GM21529 (cell line): ENCODE measurements around the gene TAF3.

Experiments used
- ATAC-seq: cut with Tn5 transposase; IDR thresholded peaks from one replicate; pipeline ENCODE4 v1.9.1; 2021; ENCODE audit not compliant: unreplicated experiment

The TAF3 gene

GRCh38 chr10:7932301-7933036 lies 114.2 kb downstream of the TAF3 start:
- no peak for ATAC-seq

DNA sequence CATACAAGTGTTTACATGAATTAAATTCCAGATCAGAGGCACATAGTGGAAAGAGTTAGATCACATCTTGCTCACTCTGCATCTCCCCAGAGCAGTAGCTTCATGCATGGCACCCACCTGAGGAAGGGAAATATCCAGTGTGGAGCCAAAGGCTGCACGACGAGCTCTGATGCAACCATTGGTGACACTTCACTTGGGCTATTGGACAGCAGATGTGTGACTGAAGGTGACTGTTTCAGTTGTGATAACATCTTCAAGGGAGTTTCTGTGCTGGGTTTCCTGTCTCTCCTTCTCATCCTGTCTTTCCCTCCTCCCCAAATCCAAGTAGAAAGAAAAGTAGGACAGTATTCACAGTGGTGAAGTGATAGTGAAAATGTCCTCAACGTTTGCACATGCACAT lies 115.0 kb downstream of the TAF3 start:
- no peak for ATAC-seq

DNA sequence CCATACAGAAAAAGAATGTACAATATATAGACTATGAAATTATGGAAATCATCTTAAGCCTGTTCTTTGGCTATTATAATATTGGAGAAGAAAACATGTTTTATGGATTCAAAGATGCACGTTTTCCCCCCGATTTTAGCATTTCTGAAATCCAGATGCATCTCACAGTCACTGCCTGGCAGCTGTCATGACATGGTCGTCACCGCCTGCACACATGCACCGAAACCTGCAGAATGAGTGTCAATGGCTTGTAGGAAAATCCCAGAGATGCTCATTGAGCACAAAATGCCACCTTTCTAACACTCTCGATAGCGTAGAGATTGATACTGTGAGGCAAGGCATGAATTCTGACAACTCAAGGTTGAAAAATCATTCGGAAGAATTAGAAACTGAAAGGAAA lies 115.5 kb downstream of the TAF3 start:
- ATAC-seq, result no peak

GRCh38 chr10:7937315-7937945 lies 119.1 kb downstream of the TAF3 start:
- no peak for ATAC-seq

DNA sequence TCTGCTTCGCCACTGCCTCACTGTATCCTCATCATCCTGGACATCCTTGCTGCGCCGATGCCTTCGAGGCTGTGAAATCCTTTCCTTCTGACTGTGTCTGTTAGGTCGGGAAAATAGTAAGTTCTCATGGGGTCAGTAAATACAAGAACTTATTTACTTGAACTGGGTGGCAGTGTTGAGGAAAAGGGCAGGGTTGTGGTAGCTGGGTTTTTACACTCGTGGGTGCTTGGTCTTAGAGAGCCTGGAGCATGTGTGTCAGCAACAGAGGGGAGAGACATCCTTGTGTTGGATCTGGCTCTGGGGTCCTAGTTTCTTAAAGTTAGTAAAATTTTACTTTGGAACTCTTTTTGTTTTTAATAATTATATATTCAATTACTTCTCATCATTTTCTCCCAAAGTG lies 123.3 kb downstream of the TAF3 start:
- no peak for ATAC-seq

GRCh38 chr10:7942316-7942715 lies 124.0 kb downstream of the TAF3 start:
- no peak for ATAC-seq

DNA sequence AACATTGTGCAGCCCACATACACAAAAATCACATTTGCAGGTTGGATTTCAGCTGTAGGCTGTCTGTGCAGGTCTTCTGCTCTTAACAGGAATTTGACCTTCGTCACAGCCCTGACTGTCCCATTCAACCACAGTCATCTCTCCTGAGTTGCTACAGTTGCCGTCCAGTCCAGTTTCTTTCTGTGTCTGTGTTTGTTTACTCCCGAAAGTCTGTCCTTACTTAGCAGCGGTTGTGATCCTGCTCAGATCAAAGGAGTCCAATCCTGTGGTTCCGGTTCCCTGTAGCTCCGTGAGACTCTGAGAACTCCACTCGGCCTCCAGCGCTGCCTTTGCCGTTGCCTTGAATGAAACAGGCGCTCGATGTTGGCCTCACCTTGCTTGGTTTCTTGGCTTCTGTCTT lies 124.6 kb downstream of the TAF3 start:
- no peak for ATAC-seq

- ATAC-seq, result no peak
Measured at GRCh38 chr10:7944215-7944480, 125.8 kb downstream of the TAF3 start.

DNA sequence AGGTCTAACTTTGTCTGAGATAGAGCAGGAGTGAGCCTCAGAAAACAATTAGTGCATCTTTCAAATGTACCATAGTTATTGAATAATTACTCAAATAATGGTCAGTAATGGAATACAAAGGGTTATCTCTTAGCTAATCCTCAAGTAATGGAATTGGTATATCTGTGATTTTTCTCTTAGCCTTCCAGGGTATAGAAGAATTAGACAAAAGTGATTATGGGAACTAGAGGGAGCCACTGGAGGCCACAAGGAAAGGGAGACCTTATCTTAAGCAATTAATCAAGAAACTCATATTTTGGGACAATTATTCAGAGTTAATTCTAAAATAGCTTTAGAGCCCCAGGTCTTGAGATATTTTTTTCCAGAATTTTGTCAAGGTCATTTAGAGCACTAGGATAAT lies 126.2 kb downstream of the TAF3 start:
- ATAC-seq, result no peak

- no peak for ATAC-seq
Measured at GRCh38 chr10:7945034-7945433, 126.7 kb downstream of the TAF3 start.

DNA sequence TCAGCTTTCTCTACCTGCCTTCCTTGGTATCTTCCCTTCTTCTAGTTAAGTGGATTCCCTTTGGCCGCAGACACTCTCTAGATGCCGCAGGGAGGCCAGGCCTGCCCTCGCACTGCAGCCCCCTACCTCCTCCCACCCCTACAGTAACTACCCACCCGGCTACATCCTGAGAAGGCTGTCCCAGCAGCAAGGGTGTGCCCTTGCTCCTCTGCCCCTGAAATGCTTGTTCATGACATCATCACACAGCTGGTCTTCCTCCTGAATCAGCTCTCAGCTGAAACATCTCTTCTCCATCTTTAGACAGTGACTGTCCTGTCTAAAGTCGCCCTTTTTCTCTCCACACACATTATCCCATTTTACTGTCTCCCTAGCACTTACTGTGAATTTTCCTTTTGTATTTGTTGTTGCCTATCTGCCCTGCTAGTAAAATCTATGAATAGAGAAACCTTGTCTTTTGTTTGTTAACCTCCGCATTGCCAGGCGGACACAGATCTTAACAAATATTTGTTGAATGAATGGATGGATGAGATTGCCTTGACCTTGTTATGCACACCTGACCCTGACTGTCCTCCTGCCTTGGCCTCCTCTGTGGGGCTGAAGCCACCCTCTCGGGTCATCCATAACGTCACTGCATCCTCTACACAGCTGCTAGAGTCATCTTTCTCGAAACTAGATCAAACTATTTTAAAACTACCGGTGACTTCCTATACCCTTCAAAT lies 127.3 kb downstream of the TAF3 start:
- no peak for ATAC-seq

DNA sequence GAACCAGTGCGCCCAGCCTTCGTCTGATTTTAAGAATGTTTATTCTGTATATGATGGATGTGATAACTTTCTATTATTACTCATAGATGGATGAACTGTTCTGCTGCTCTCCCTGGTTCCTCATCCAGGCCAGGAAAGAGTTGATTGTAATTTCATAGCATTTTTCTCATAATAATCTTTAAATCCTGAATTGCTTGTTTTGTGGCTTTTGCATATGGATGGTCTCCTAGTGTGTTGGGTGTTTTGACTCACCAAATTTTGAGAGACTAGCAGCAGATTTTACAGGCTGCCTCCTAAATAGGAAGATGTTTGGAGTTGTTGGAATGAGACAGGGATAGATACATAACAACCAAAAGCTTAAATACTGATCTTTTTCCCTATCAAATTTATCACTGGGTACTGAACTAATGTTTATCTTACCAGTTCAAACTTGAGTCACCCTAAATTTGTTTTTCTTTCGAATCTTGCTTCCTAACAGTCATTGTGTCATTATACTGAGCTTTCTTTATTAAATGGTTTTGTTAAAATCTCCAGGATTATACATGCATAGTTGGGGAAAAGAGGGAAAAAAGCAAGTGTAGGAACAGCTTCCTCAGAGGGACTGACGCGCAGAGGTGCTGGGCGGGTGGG lies 130.2 kb downstream of the TAF3 start:
- no peak for ATAC-seq

- ATAC-seq, result no peak
Measured at GRCh38 chr10:7950981-7951847, 132.9 kb downstream of the TAF3 start.

DNA sequence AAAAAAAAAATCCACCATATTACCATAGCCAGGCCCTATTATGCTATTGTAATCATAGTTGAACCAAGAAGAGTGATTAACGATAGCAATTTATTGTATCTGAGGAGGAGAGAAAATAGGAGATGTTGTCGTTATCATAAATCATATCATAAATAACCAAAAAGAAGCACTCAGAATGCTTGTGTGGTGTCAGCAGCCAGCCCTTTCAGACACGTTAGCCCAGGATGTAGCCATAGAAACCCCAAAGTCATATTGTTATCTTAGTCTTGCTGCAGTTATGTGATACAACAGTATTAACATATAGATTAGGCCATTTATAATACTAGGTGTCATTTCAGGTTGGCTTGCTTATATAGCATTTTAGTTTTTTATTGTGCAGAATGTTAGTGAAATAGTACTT lies 134.0 kb downstream of the TAF3 start:
- ATAC-seq, result no peak

- no peak for ATAC-seq
Measured at GRCh38 chr10:7953447-7953846, 135.1 kb downstream of the TAF3 start.

- ATAC-seq, result no peak
Measured at GRCh38 chr10:7955446-7955845, 137.1 kb downstream of the TAF3 start.

DNA sequence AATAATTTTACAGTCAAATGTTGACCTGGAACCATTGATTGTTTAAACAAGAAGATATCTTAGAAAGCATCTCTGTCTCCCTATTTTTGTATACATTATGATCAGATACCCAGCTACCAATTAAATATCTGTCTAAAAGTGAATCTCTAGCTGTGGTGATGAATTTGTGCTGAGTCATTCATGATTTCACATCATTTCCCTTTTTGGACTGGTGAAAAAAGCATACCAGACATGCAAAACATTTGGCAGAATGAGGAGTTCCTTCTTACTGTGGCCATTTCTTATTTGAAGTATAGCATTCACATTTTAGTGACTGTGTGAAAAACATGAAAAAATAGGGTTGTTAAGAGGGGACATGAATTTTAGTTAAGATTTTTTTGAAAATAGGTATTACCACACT lies 138.2 kb downstream of the TAF3 start:
- peak; percentile 97 for ATAC-seq

- no peak for ATAC-seq
Measured at GRCh38 chr10:7957591-7957990, 139.3 kb downstream of the TAF3 start.

DNA sequence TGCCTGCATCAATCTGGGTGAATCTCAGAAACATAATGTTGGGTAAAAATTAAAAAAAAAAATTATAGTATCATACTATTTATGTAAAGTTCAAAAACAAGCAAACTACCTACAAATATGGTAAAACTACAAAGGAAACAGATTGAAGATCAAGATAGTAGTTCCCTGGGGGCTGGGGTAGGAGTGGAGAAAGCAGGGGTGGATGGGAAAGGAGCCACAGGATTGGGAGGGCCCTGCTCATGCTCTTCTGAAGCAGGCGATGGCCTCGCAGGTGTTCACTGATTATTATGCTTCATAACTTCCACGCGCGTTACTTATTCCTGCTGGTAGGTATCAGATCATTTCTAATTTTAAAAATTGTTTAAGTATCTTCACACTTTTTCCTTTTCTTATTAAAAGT lies 140.1 kb downstream of the TAF3 start:
- no peak for ATAC-seq

GRCh38 chr10:7960108-7960507 lies 141.8 kb downstream of the TAF3 start:
- no peak for ATAC-seq

GRCh38 chr10:7962592-7962991 lies 144.3 kb downstream of the TAF3 start:
- no peak for ATAC-seq
